DOHH2 (cell line): ENCODE data around the gene COPZ1.

Source experiments
- H3F3A ChIP-seq: fragments of 200-600 bp; sonication (generic), shearing (Covaris generic); 2 replicates; pipeline ENCODE4 v1.6.0; 2016; ENCODE audit warnings: antibody characterized with exemption, mild to moderate bottlenecking; ENCODE audit not compliant: control insufficient read depth, insufficient read depth
- H3K27ac ChIP-seq: fragments of 200-600 bp; sonication (generic); 2 replicates; pipeline ENCODE4 v1.5.1; 2014; ENCODE audit warnings: low read depth, mild to moderate bottlenecking, low read length, moderate library complexity
- H3K27me3 ChIP-seq: fragments of 200-600 bp; sonication (generic); 2 replicates; pipeline ENCODE4 v1.6.1; 2014; ENCODE audit warnings: mild to moderate bottlenecking, low read length, mixed read lengths; ENCODE audit not compliant: control insufficient read depth
- H3K36me3 ChIP-seq: fragments of 200-600 bp; sonication (generic); 2 replicates; pipeline ENCODE4 v1.6.1; 2014; ENCODE audit warnings: mild to moderate bottlenecking, low read length, moderate library complexity, mixed read lengths; ENCODE audit not compliant: control insufficient read depth
- H3K4me1 ChIP-seq: fragments of 200-600 bp; sonication (generic); 2 replicates; pipeline ENCODE4 v1.6.1; 2014; ENCODE audit warnings: mild to moderate bottlenecking, low read length, mixed read lengths; ENCODE audit not compliant: control insufficient read depth
- H3K4me2 ChIP-seq: fragments of 200-600 bp; sonication (generic); 2 replicates; pipeline ENCODE4 v1.6.0; 2014; ENCODE audit warnings: mild to moderate bottlenecking, low read length, moderate library complexity
- H3K4me3 ChIP-seq: fragments of 200-600 bp; sonication (generic); 2 replicates; pipeline ENCODE4 v1.5.1; 2014; ENCODE audit warnings: mild to moderate bottlenecking, low read length, mixed read lengths
- H3K79me2 ChIP-seq: fragments of 200-600 bp; sonication (generic); 2 replicates; pipeline ENCODE4 v1.6.1; 2014; ENCODE audit warnings: mild to moderate bottlenecking, low read length, mixed read lengths; ENCODE audit not compliant: control insufficient read depth
- H3K9me2 ChIP-seq: fragments of 200-600 bp; sonication (generic); replicated peaks from 2 replicates; pipeline ENCODE4 v1.6.1; 2014; ENCODE audit warnings: mild to moderate bottlenecking, low read length, mixed read lengths; ENCODE audit not compliant: control insufficient read depth
- H3K9me3 ChIP-seq: fragments of 200-600 bp; sonication (generic); 2 replicates; pipeline ENCODE4 v1.6.1; 2014; ENCODE audit warnings: antibody characterized with exemption, low read length, mixed read lengths; ENCODE audit not compliant: control insufficient read depth, insufficient read depth
- H4K20me1 ChIP-seq: fragments of 200-600 bp; sonication (generic); 2 replicates; pipeline ENCODE4 v1.6.0; 2014; ENCODE audit warnings: low read depth, mild to moderate bottlenecking, antibody characterized with exemption, low read length, moderate library complexity; ENCODE audit not compliant: control insufficient read depth, insufficient read depth
- EZH2phosphoT487 ChIP-seq: fragments of 200-600 bp; sonication (generic); IDR thresholded peaks from 2 replicates; pipeline ENCODE4 v1.6.1; 2017; ENCODE audit warnings: borderline replicate concordance, mild to moderate bottlenecking, antibody characterized with exemption, low read length, moderate library complexity, mixed read lengths
- TF ChIP-seq, protein P1 (sequence below): fragments of 200-600 bp; sonication (generic); IDR thresholded peaks from one replicate; pipeline ENCODE4 v1.5.1; 2014; ENCODE audit warnings: antibody characterized with exemption, mild to moderate bottlenecking, low read depth, low read length; ENCODE audit not compliant: poor library complexity, severe bottlenecking

The COPZ1 gene

DNA sequence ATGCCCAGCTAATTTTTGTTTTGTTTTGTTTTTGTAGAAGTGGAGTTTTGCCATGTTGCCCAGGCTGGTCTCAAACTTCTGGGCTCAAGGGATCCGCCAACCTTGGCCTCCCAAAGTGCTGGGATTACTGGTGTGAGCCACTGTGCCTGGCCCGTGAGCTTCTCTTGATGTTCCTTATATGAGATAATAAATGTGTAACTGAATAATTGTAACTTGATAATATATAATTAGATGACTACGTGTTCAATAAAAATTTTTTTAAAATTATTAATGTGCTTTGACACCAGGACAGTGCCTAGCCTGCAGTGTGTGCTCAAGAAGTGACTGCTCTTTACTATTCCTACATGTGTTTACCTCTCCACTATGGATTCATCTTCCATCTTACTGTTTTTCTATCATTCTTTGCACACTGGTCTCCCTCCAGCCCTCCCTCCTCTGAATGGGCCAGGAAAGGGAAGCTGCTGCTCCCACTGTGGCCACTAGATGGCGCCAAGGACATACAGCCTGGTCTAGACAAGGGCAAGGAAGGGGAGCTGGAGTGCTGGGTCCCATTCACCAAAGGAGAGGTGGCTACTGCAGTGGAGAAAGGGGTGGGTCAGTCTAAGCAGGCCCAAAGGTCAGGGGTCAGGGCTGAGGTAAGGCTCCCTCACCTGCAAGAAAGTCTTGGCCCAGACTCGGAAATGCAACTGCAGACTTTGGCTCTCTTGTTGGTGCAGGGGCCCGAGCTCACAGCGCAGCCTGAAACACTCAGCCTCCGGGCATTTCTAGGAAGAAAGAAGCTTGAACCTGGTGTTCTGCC, 74.3 kb downstream of the COPZ1 start:
- Histone ChIP-seq H3K4me2 (no peak overlapping the region), H3K9me3 (no peaks in the 10 kb centered on the region), H3K36me3 (no peaks in the 10 kb centered on the region), H4K20me1 (no peaks in the 10 kb centered on the region), H3K79me2 (no peaks in the 10 kb centered on the region), H3K9me2 (no peaks in the 10 kb centered on the region), H3K4me1 (no peaks in the 10 kb centered on the region), H3F3A (no peaks in the 10 kb centered on the region), H3K4me3 (no peak overlapping the region), H3K27me3 (peaks cover 4% of the 10 kb centered on the region), H3K27ac (no peak overlapping the region)
- no peak for TF ChIP-seq EZH2phosphoT487
- TF ChIP-seq, protein P1, sequence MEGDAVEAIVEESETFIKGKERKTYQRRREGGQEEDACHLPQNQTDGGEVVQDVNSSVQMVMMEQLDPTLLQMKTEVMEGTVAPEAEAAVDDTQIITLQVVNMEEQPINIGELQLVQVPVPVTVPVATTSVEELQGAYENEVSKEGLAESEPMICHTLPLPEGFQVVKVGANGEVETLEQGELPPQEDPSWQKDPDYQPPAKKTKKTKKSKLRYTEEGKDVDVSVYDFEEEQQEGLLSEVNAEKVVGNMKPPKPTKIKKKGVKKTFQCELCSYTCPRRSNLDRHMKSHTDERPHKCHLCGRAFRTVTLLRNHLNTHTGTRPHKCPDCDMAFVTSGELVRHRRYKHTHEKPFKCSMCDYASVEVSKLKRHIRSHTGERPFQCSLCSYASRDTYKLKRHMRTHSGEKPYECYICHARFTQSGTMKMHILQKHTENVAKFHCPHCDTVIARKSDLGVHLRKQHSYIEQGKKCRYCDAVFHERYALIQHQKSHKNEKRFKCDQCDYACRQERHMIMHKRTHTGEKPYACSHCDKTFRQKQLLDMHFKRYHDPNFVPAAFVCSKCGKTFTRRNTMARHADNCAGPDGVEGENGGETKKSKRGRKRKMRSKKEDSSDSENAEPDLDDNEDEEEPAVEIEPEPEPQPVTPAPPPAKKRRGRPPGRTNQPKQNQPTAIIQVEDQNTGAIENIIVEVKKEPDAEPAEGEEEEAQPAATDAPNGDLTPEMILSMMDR = peak; percentile 98

DNA sequence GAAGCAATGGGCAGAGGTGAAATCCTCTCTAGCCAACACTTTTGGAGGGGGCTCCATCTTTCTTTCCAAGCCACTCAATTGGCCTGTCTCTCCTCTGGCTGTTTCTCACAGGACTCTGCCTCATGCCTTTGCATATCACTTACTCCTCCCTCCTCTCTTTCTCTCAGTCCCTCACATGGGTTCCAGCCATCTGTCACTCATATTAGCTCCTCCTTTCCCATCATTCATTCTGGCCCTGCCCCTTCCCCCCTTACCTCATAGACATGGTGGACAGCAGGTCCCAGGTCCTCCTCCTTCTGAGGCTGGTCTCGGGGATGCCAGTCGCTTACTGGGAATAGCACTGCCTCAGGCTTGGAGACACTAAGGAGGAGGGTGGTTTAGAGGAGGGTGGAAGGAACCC, 76.2 kb downstream of the COPZ1 start:
- H3K79me2 ChIP-seq = no peaks in the 10 kb centered on the region
- no peaks in the 10 kb centered on the region for H3K36me3 ChIP-seq
- no peaks in the 10 kb centered on the region for H3K4me1 ChIP-seq
- H3F3A ChIP-seq = no peaks in the 10 kb centered on the region
- H4K20me1 ChIP-seq = no peaks in the 10 kb centered on the region
- no peaks in the 10 kb centered on the region for H3K9me3 ChIP-seq
- peaks cover 7% of the 10 kb centered on the region for H3K27me3 ChIP-seq
- H3K4me2 ChIP-seq = no peak overlapping the region
- TF ChIP-seq, protein P1 = no peak
- no peak for TF ChIP-seq EZH2phosphoT487
- no peak overlapping the region for H3K4me3 ChIP-seq
- no peak overlapping the region for H3K27ac ChIP-seq
- H3K9me2 ChIP-seq = no peaks in the 10 kb centered on the region
